ENCODE measurements around the gene AGBL1.

The AGBL1 gene

GRCh38 chr15:86163816-86164215 lies 84.1 kb downstream of the AGBL1 start:
- peaks cover 2% of the 10 kb centered on the region for H3K9me3 Mint-ChIP-seq
- no peaks in the 10 kb centered on the region for H3K36me3 Mint-ChIP-seq (ENCODE audit: low read depth)
- H3K4me1 Mint-ChIP-seq (ENCODE audit: low read depth), result no peaks in the 10 kb centered on the region
- no peak for DNase-seq
- no peak overlapping the region for H3K27ac Mint-ChIP-seq
- H3K27me3 Mint-ChIP-seq, result peaks cover 25% of the 10 kb centered on the region
- no peak overlapping the region for H3K4me3 Mint-ChIP-seq

GRCh38 chr15:86164232-86164898 lies 84.7 kb downstream of the AGBL1 start:
- H3K9me3 Mint-ChIP-seq, result no peaks in the 10 kb centered on the region
- H3K36me3 Mint-ChIP-seq (ENCODE audit: low read depth), result no peaks in the 10 kb centered on the region
- peaks cover 22% of the 10 kb centered on the region for H3K27me3 Mint-ChIP-seq

GRCh38 chr15:86165265-86166211 lies 85.9 kb downstream of the AGBL1 start:
- DNase-seq, result no peak
- Mint-ChIP-seq H3K27ac (no peak overlapping the region), H3K36me3 (ENCODE audit: low read depth) (no peaks in the 10 kb centered on the region), H3K27me3 (peaks cover 27% of the 10 kb centered on the region), H3K9me3 (no peaks in the 10 kb centered on the region), H3K4me1 (ENCODE audit: low read depth) (no peaks in the 10 kb centered on the region), H3K4me3 (no peak overlapping the region)

More at GRCh38 chr15:86164232-86164898, 84.7 kb downstream of the AGBL1 start:
- no peak for DNase-seq
- Mint-ChIP-seq H3K27ac (no peak overlapping the region), H3K4me3 (no peak overlapping the region), H3K4me1 (ENCODE audit: low read depth) (no peaks in the 10 kb centered on the region)

- Mint-ChIP-seq H3K9me3 (no peaks in the 10 kb centered on the region), H3K4me1 (ENCODE audit: low read depth) (no peaks in the 10 kb centered on the region), H3K36me3 (ENCODE audit: low read depth) (no peaks in the 10 kb centered on the region), H3K27me3 (peaks cover 18% of the 10 kb centered on the region), H3K4me3 (no peak overlapping the region), H3K27ac (no peak overlapping the region)
- no peak for DNase-seq
Measured at GRCh38 chr15:86167841-86168240, 88.2 kb downstream of the AGBL1 start.

GRCh38 chr15:86178845-86179244 lies 99.2 kb downstream of the AGBL1 start:
- Mint-ChIP-seq H3K27ac (no peak overlapping the region), H3K4me1 (ENCODE audit: low read depth) (peaks cover 7% of the 10 kb centered on the region), H3K36me3 (ENCODE audit: low read depth) (no peaks in the 10 kb centered on the region), H3K27me3 (peaks cover 52% of the 10 kb centered on the region), H3K9me3 (peaks cover 11% of the 10 kb centered on the region), H3K4me3 (no peak overlapping the region)
- no peak for DNase-seq

- Mint-ChIP-seq H3K4me1 (ENCODE audit: low read depth) (peaks cover 12% of the 10 kb centered on the region), H3K27me3 (peaks cover 30% of the 10 kb centered on the region), H3K27ac (peak overlapping the region; percentile 48), H3K36me3 (ENCODE audit: low read depth) (no peaks in the 10 kb centered on the region), H3K4me3 (no peak overlapping the region), H3K9me3 (no peaks in the 10 kb centered on the region)
- no peak for DNase-seq
Measured at GRCh38 chr15:86183596-86184491, 104.2 kb downstream of the AGBL1 start.

- DNase-seq, result no peak
- Mint-ChIP-seq H3K36me3 (ENCODE audit: low read depth) (no peaks in the 10 kb centered on the region), H3K27me3 (peaks cover 21% of the 10 kb centered on the region), H3K4me3 (no peak overlapping the region), H3K9me3 (no peaks in the 10 kb centered on the region), H3K4me1 (ENCODE audit: low read depth) (no peaks in the 10 kb centered on the region), H3K27ac (no peak overlapping the region)
Measured at GRCh38 chr15:86193716-86194380, 114.2 kb downstream of the AGBL1 start.

GRCh38 chr15:86197770-86198169 lies 118.1 kb downstream of the AGBL1 start:
- H3K9me3 Mint-ChIP-seq, result no peaks in the 10 kb centered on the region
- H3K4me3 Mint-ChIP-seq, result no peak overlapping the region
- H3K4me1 Mint-ChIP-seq (ENCODE audit: low read depth), result no peaks in the 10 kb centered on the region
- H3K36me3 Mint-ChIP-seq (ENCODE audit: low read depth), result no peaks in the 10 kb centered on the region
- H3K27me3 Mint-ChIP-seq, result peaks cover 15% of the 10 kb centered on the region
- H3K27ac Mint-ChIP-seq, result no peak overlapping the region
- DNase-seq, result no peak

GRCh38 chr15:86199467-86200145 lies 119.9 kb downstream of the AGBL1 start:
- H3K9me3 Mint-ChIP-seq, result no peaks in the 10 kb centered on the region
- no peaks in the 10 kb centered on the region for H3K36me3 Mint-ChIP-seq (ENCODE audit: low read depth)
- no peaks in the 10 kb centered on the region for H3K4me1 Mint-ChIP-seq (ENCODE audit: low read depth)
- H3K27ac Mint-ChIP-seq, result no peak overlapping the region
- no peak overlapping the region for H3K4me3 Mint-ChIP-seq
- peaks cover 18% of the 10 kb centered on the region for H3K27me3 Mint-ChIP-seq
- no peak for DNase-seq

GRCh38 chr15:86201313-86202008 lies 121.8 kb downstream of the AGBL1 start:
- Mint-ChIP-seq H3K9me3 (no peaks in the 10 kb centered on the region), H3K27ac (no peak overlapping the region), H3K4me3 (no peak overlapping the region), H3K27me3 (peaks cover 18% of the 10 kb centered on the region), H3K36me3 (ENCODE audit: low read depth) (no peaks in the 10 kb centered on the region), H3K4me1 (ENCODE audit: low read depth) (no peaks in the 10 kb centered on the region)
- DNase-seq, result no peak

GRCh38 chr15:86203462-86203861 lies 123.8 kb downstream of the AGBL1 start:
- Mint-ChIP-seq H3K4me1 (ENCODE audit: low read depth) (no peaks in the 10 kb centered on the region), H3K27ac (no peak overlapping the region), H3K9me3 (no peaks in the 10 kb centered on the region), H3K36me3 (ENCODE audit: low read depth) (no peaks in the 10 kb centered on the region), H3K27me3 (peaks cover 35% of the 10 kb centered on the region), H3K4me3 (no peak overlapping the region)
- DNase-seq, result no peak

GRCh38 chr15:86205096-86205495 lies 125.4 kb downstream of the AGBL1 start:
- Mint-ChIP-seq H3K4me1 (ENCODE audit: low read depth) (no peaks in the 10 kb centered on the region), H3K27me3 (peaks cover 45% of the 10 kb centered on the region), H3K27ac (no peak overlapping the region), H3K36me3 (ENCODE audit: low read depth) (no peaks in the 10 kb centered on the region), H3K9me3 (peaks cover 1% of the 10 kb centered on the region), H3K4me3 (no peak overlapping the region)
- DNase-seq, result no peak

- Mint-ChIP-seq H3K4me3 (no peak overlapping the region), H3K36me3 (ENCODE audit: low read depth) (no peaks in the 10 kb centered on the region), H3K27me3 (peaks cover 46% of the 10 kb centered on the region), H3K27ac (no peak overlapping the region), H3K9me3 (peaks cover 12% of the 10 kb centered on the region), H3K4me1 (ENCODE audit: low read depth) (no peaks in the 10 kb centered on the region)
- DNase-seq, result no peak
Measured at GRCh38 chr15:86213420-86213819, 133.7 kb downstream of the AGBL1 start.

All from activated T-cell treated with anti-CD3 and anti-CD28 coated beads, Interleukin-2, amount 50 U/mL, for 24 hours (primary cell).